ENCODE results near the gene MISP3. TPM values are rescaled to one million over a fixed set of nuclear protein-coding genes. Genes with fewer than 3 reads are reported as not detected.
A peak's percentile ranks its signal among the peaks of the same experiment; 100 is the strongest.

The MISP3 gene
- total RNA-seq, 1 donor from 2014 or later = 3.5 TPM

GRCh38 chr19:14078411-14078810 lies 5.8 kb downstream of the MISP3 start:
- Mint-ChIP-seq H3K36me3 (ENCODE audit: insufficient read depth) (no peaks in the 10 kb centered on the region), H3K4me3 (ENCODE audit: low read depth) (no peak overlapping the region), H3K27ac (no peak overlapping the region), H3K27me3 (no peaks in the 10 kb centered on the region), H3K4me1 (ENCODE audit: low read depth) (peaks cover 14% of the 10 kb centered on the region), H3K9me3 (ENCODE audit: low read depth) (no peaks in the 10 kb centered on the region)
- DNase-seq (ENCODE audit: low spot score, unreplicated experiment) = no peak
- TF ChIP-seq CTCF (IDR thresholded peaks at IDR 0.05; ENCODE audit: unreplicated experiment) = no peak

GRCh38 chr19:14080887-14081796 lies 8.6 kb downstream of the MISP3 start:
- H3K9me3 Mint-ChIP-seq (ENCODE audit: low read depth) = no peaks in the 10 kb centered on the region
- H3K27me3 Mint-ChIP-seq = no peaks in the 10 kb centered on the region
- peak overlapping the region; percentile 93 for H3K4me3 Mint-ChIP-seq (ENCODE audit: low read depth)
- peaks cover 2% of the 10 kb centered on the region for H3K36me3 Mint-ChIP-seq (ENCODE audit: insufficient read depth)
- peaks cover 11% of the 10 kb centered on the region for H3K4me1 Mint-ChIP-seq (ENCODE audit: low read depth)
- TF ChIP-seq CTCF (IDR thresholded peaks at IDR 0.05; ENCODE audit: unreplicated experiment) = no peak
- peak; percentile 98 for DNase-seq (ENCODE audit: low spot score, unreplicated experiment)
- peak overlapping the region; percentile 98 for H3K27ac Mint-ChIP-seq

GRCh38 chr19:14081797-14082674 lies 9.4 kb downstream of the MISP3 start:
- DNase-seq (ENCODE audit: low spot score, unreplicated experiment) = no peak
- TF ChIP-seq CTCF (IDR thresholded peaks at IDR 0.05; ENCODE audit: unreplicated experiment) = no peak
- peak overlapping the region; percentile 93 for H3K4me3 Mint-ChIP-seq (ENCODE audit: low read depth)
- H3K27me3 Mint-ChIP-seq = no peaks in the 10 kb centered on the region
- H3K36me3 Mint-ChIP-seq (ENCODE audit: insufficient read depth) = peaks cover 2% of the 10 kb centered on the region
- peak overlapping the region; percentile 98 for H3K27ac Mint-ChIP-seq
- peaks cover 11% of the 10 kb centered on the region for H3K4me1 Mint-ChIP-seq (ENCODE audit: low read depth)
- no peaks in the 10 kb centered on the region for H3K9me3 Mint-ChIP-seq (ENCODE audit: low read depth)

GRCh38 chr19:14082675-14082960 lies 10.0 kb downstream of the MISP3 start:
- peaks cover 2% of the 10 kb centered on the region for H3K36me3 Mint-ChIP-seq (ENCODE audit: insufficient read depth)
- no peaks in the 10 kb centered on the region for H3K27me3 Mint-ChIP-seq
- TF ChIP-seq CTCF (IDR thresholded peaks at IDR 0.05; ENCODE audit: unreplicated experiment) = no peak
- peaks cover 11% of the 10 kb centered on the region for H3K4me1 Mint-ChIP-seq (ENCODE audit: low read depth)
- peak overlapping the region; percentile 93 for H3K4me3 Mint-ChIP-seq (ENCODE audit: low read depth)
- peak overlapping the region; percentile 45 for H3K27ac Mint-ChIP-seq
- H3K9me3 Mint-ChIP-seq (ENCODE audit: low read depth) = no peaks in the 10 kb centered on the region
- no peak for DNase-seq (ENCODE audit: low spot score, unreplicated experiment)

GRCh38 chr19:14085309-14085995 lies 12.9 kb downstream of the MISP3 start, which contains the start of gene C19orf67:
TSS of gene C19orf67 (minus strand) at chr19:14085783. CDS start at chr19:14085627, 156 bp downstream.
- Mint-ChIP-seq H3K27me3 (peaks cover 3% of the 10 kb centered on the region), H3K27ac (peak within 1 kb of the TSS; percentile 72), H3K4me1 (ENCODE audit: low read depth) (peaks cover 13% of the 10 kb centered on the region), H3K9me3 (ENCODE audit: low read depth) (no peaks in the 10 kb centered on the region), H3K4me3 (ENCODE audit: low read depth) (no peak within 1 kb of the TSS), H3K36me3 (ENCODE audit: insufficient read depth) (peaks cover 11% of the 10 kb centered on the region)
- no peak for TF ChIP-seq CTCF (IDR thresholded peaks at IDR 0.05; ENCODE audit: unreplicated experiment)
- no peak for DNase-seq (ENCODE audit: low spot score, unreplicated experiment)

Data from progenitor cell of endocrine pancreas (in vitro differentiated cells).